ENCODE results near the gene FAM107B. TPM values are rescaled to one million over a fixed set of nuclear protein-coding genes. Genes with fewer than 3 reads are reported as not detected.

Gene FAM107B
- total and polyA plus RNA-seq, 8 donors = 22.6 to 105 (median 54.5) TPM

GRCh38 chr10:14573666-14574261 lies 200.9 kb downstream of the FAM107B start:
- no peaks in the 10 kb centered on the region for H3K9me3 ChIP-seq
- no peak overlapping the region for H3K4me3 ChIP-seq
- WGBS, 2 donors = 68 to 80% methylated on average over 1 of the region's 1 CpG
- peaks cover 33 to 56% (median 55%) of the 10 kb centered on the region in 3 donors for H3K4me1 ChIP-seq
- ATAC-seq = no peak
- TF ChIP-seq CTCF (IDR thresholded peaks at IDR 0.05) = no peak
- intact Hi-C loops (cut with DNase I) = no loop called here
- no peak for DNase-seq
- no peaks in the 10 kb centered on the region for H3K36me3 ChIP-seq
- no peaks in the 10 kb centered on the region for H3K27me3 ChIP-seq
- no peak for FAIRE-seq
- peak overlapping the region in 1 of 4 donors; percentile 91 for H3K27ac ChIP-seq

GRCh38 chr10:14572811-14573210 lies 201.9 kb downstream of the FAM107B start:
- no peak overlapping the region for H3K4me3 ChIP-seq
- FAIRE-seq (no peak), DNase-seq (no peak), ATAC-seq (no peak)
- 83 to 87% methylated on average over 3 of the region's 3 CpGs for WGBS, 2 donors
- intact Hi-C loops (cut with DNase I) = no loop called here
- no peaks in the 10 kb centered on the region for H3K36me3 ChIP-seq
- H3K4me1 ChIP-seq = peaks cover 33 to 51% (median 51%) of the 10 kb centered on the region in 3 donors
- no peaks in the 10 kb centered on the region for H3K27me3 ChIP-seq
- TF ChIP-seq CTCF (IDR thresholded peaks at IDR 0.05) = no peak
- peak overlapping the region; percentile 39 to 91 (median 76) for H3K27ac ChIP-seq
- H3K9me3 ChIP-seq = no peaks in the 10 kb centered on the region

- Histone ChIP-seq H3K27me3 (no peaks in the 10 kb centered on the region), H3K36me3 (no peaks in the 10 kb centered on the region), H3K4me1 (peaks cover 33 to 46% (median 43%) of the 10 kb centered on the region in 3 donors), H3K4me3 (peak overlapping the region in 2 of 4 donors; percentile 7 to 8), H3K27ac (peak overlapping the region; percentile 56 to 91 (median 76)), H3K9me3 (no peaks in the 10 kb centered on the region)
- FAIRE-seq = no peak
- intact Hi-C loops (cut with DNase I) = no loop called here
- ATAC-seq = peak; percentile 89 to 93 (median 92)
- DNase-seq = peak in 4 of 6 donors; percentile 79 to 87 (median 82)
- TF ChIP-seq CTCF (IDR thresholded peaks at IDR 0.05) = no peak
- WGBS, 2 donors = 14 to 19% methylated on average over 10 of the region's 10 CpGs
Observed at GRCh38 chr10:14571866-14572507, 202.7 kb downstream of the FAM107B start.

GRCh38 chr10:14570800-14571199 lies 203.9 kb downstream of the FAM107B start:
- Histone ChIP-seq H3K4me3 (no peak overlapping the region), H3K4me1 (peaks cover 33 to 46% (median 38%) of the 10 kb centered on the region in 3 donors), H3K27me3 (no peaks in the 10 kb centered on the region), H3K27ac (peak overlapping the region; percentile 56 to 91 (median 76)), H3K36me3 (no peaks in the 10 kb centered on the region), H3K9me3 (no peaks in the 10 kb centered on the region)
- intact Hi-C loops (cut with DNase I) = no loop called here
- WGBS, 2 donors = 10 to 33% methylated on average over 1 of the region's 1 CpG
- FAIRE-seq (no peak), DNase-seq (no peak), ATAC-seq (no peak)
- no peak for TF ChIP-seq CTCF (IDR thresholded peaks at IDR 0.05)

Data from pancreas (tissue), 10 donors.